SK-N-SH (cell line): ENCODE measurements around the gene LIX1L. TPM values are rescaled to one million over a fixed set of nuclear protein-coding genes. Genes with fewer than 3 reads are reported as not detected.

Source experiments
- CTCF ChIA-PET: fragments of 300-600, 350-600 bp; formaldehyde crosslinking; extraction: SDS; loops from one replicate; lab custom pipeline; 2021; lab: Yijun Ruan, JAX
- POLR2A ChIA-PET: fragments of 350-600 bp; sonication (Branson Sonifier 250); formaldehyde crosslinking; extraction: SDS; loops from one replicate; lab custom pipeline; 2020; ENCODE audit warnings: antibody characterized with exemption, inconsistent platforms; lab: Yijun Ruan, JAX
- DNase-seq: peaks from one replicate; pipeline ENCODE4 v3.0.0; 2012
- H2AFZ ChIP-seq: fragments of 200-600 bp; sonication (generic); 2 replicates; pipeline ENCODE4 v1.8.1; 2016; ENCODE audit warnings: antibody characterized with exemption, mild to moderate bottlenecking, low read depth
- H3F3A ChIP-seq: fragments of 200-600 bp; sonication (generic); replicated peaks from 2 replicates; pipeline ENCODE3; 2016; ENCODE audit warnings: antibody characterized with exemption, mild to moderate bottlenecking; ENCODE audit not compliant: insufficient read depth
- H3K27ac ChIP-seq, 2 experiments: fragments of 200-500 bp in 1 of 2; fragments of 200-600 bp in 1 of 2; sonication (Bioruptor generic) in 1 of 2; sonication (generic), shearing (Covaris generic) in 1 of 2; 2 replicates each; pipeline versions ENCODE4 v1.5.1 to v1.6.1; 2014 to 2016; ENCODE audit warnings: low read depth in 2 of 2, inconsistent platforms in 1 of 2, low read length in 1 of 2, mild to moderate bottlenecking in 1 of 2, mixed read lengths in 1 of 2
- H3K27me3 ChIP-seq: fragments of 200-600 bp; sonication (generic), shearing (Covaris generic); 2 replicates; pipeline ENCODE4 v1.6.1; 2016; ENCODE audit warnings: mixed run types; ENCODE audit not compliant: insufficient read depth
- H3K36me3 ChIP-seq, 2 experiments: fragments of 200-500 bp in 1 of 2; fragments of 200-600 bp in 1 of 2; sonication (Bioruptor generic) in 1 of 2; sonication (generic) in 1 of 2; replicated peaks in 1 of 2; 2 replicates each; pipeline versions ENCODE3 to v1.5.1; 2014 to 2016; ENCODE audit warnings: low read length in 1 of 2, mild to moderate bottlenecking in 1 of 2; ENCODE audit not compliant: insufficient read depth in 2 of 2, control insufficient read depth in 1 of 2
- H3K4me1 ChIP-seq, 2 experiments: fragments of 200-500 bp in 1 of 2; fragments of 200-600 bp in 1 of 2; sonication (Bioruptor generic) in 1 of 2; sonication (generic), shearing (Covaris generic) in 1 of 2; 2 replicates each; pipeline versions ENCODE4 v1.5.1 to v1.6.1; 2014 to 2016; ENCODE audit warnings: low read depth in 1 of 2, low read length in 1 of 2, mixed run types in 1 of 2; ENCODE audit not compliant: insufficient read depth in 2 of 2, control insufficient read depth in 1 of 2
- H3K4me2 ChIP-seq: fragments of 200-600 bp; sonication (generic), shearing (Covaris generic); 2 replicates; pipeline ENCODE4 v1.6.1; 2017; ENCODE audit warnings: mixed run types
- H3K4me3 ChIP-seq, 2 experiments: fragments of 200-500 bp in 1 of 2; fragments of 200-600 bp in 1 of 2; sonication (Bioruptor generic) in 1 of 2; sonication (generic), shearing (Covaris generic) in 1 of 2; 2 replicates each; pipeline versions ENCODE4 v1.5.1 to v1.8.1; 2014 to 2016; ENCODE audit warnings: low read depth in 2 of 2, inconsistent platforms in 1 of 2, low read length in 1 of 2, mild to moderate bottlenecking in 1 of 2, mixed read lengths in 1 of 2, moderate library complexity in 1 of 2
- H3K79me2 ChIP-seq: fragments of 200-600 bp; sonication (generic); 2 replicates; pipeline ENCODE4 v1.8.1; 2017; ENCODE audit warnings: mild to moderate bottlenecking; ENCODE audit not compliant: insufficient read depth
- H3K9ac ChIP-seq: fragments of 200-600 bp; sonication (generic); 2 replicates; pipeline ENCODE4 v1.6.1; 2017; ENCODE audit warnings: mixed run types
- H3K9me2 ChIP-seq: fragments of 200-600 bp; sonication (generic); 2 replicates; pipeline ENCODE4 v1.6.1; 2017; ENCODE audit warnings: mixed run types
- H3K9me3 ChIP-seq: fragments of 200-600 bp; sonication (generic); 2 replicates; pipeline ENCODE4 v1.6.1; 2017; ENCODE audit warnings: mixed run types, mild to moderate bottlenecking, moderate library complexity
- H4K20me1 ChIP-seq: fragments of 200-600 bp; sonication (generic); 2 replicates; pipeline ENCODE4 v1.6.1; 2017; ENCODE audit warnings: mild to moderate bottlenecking, mixed run types; ENCODE audit not compliant: insufficient read depth
- CHD2 ChIP-seq: fragments of 150-350 bp; IDR thresholded peaks from 2 replicates; pipeline ENCODE4 v1.6.1; 2018; ENCODE audit warnings: low read length; ENCODE audit not compliant: partially characterized antibody
- ELF1 ChIP-seq: IDR thresholded peaks from 2 replicates; pipeline ENCODE4 v1.4.0; 2012
- MXI1 ChIP-seq: IDR thresholded peaks from 2 replicates; pipeline ENCODE4 v1.6.1; 2012; ENCODE audit warnings: mild to moderate bottlenecking, low read depth, low read length, improper control_type of control experiment
- POLR2AphosphoS5 ChIP-seq: IDR thresholded peaks from 2 replicates; pipeline ENCODE4 v1.6.1; 2012; ENCODE audit warnings: low read depth, low read length
- SIN3A ChIP-seq: IDR thresholded peaks from 2 replicates; pipeline ENCODE4 v1.6.1; 2012; ENCODE audit warnings: low read depth, mild to moderate bottlenecking, low read length, moderate library complexity, borderline replicate concordance
- SMC3 ChIP-seq: IDR thresholded peaks from 2 replicates; pipeline ENCODE4 v1.6.1; 2012; ENCODE audit warnings: low read depth, low read length, improper control_type of control experiment
- TEAD4 ChIP-seq: IDR thresholded peaks from 2 replicates; pipeline ENCODE4 v1.4.0; 2012; ENCODE audit warnings: mild to moderate bottlenecking, borderline replicate concordance; ENCODE audit not compliant: insufficient read depth
- YY1 ChIP-seq: IDR thresholded peaks from 2 replicates; pipeline ENCODE4 v1.4.0; 2012; ENCODE audit warnings: low read depth, mild to moderate bottlenecking
- WGBS: methylation state at CpG from one replicate; pipeline ENCODE4 v1.1.6; 2017; ENCODE audit warnings: low lambda C conversion rate; 5-methylcytosine and 5-hydroxymethylcytosine counted together
- polyA plus RNA-seq, 3 experiments: library from polyadenylated mRNA; depleted of rRNA; stranded (reverse); fragments of >200 nt; gene quantifications; 2 replicates each; pipeline ENCODE4 v1.2.3, GENCODE V29; 2012
- TF ChIP-seq, protein P1 (sequence below): IDR thresholded peaks from 2 replicates; pipeline ENCODE4 v1.4.0; 2012; ENCODE audit warnings: low read depth, borderline replicate concordance
- TF ChIP-seq, protein P2 (sequence below): IDR thresholded peaks from 2 replicates; pipeline ENCODE4 v1.4.0; 2012; ENCODE audit warnings: low read depth
- TF ChIP-seq, protein P3 (sequence below): IDR thresholded peaks from 2 replicates; pipeline ENCODE4 v1.6.1; 2012; ENCODE audit warnings: mild to moderate bottlenecking, low read depth, low read length, moderate library complexity

Gene LIX1L
- polyA plus RNA-seq, 1 of the 3 experiments (the other 2 are of a cell fraction) = 39.1 TPM

DNA sequence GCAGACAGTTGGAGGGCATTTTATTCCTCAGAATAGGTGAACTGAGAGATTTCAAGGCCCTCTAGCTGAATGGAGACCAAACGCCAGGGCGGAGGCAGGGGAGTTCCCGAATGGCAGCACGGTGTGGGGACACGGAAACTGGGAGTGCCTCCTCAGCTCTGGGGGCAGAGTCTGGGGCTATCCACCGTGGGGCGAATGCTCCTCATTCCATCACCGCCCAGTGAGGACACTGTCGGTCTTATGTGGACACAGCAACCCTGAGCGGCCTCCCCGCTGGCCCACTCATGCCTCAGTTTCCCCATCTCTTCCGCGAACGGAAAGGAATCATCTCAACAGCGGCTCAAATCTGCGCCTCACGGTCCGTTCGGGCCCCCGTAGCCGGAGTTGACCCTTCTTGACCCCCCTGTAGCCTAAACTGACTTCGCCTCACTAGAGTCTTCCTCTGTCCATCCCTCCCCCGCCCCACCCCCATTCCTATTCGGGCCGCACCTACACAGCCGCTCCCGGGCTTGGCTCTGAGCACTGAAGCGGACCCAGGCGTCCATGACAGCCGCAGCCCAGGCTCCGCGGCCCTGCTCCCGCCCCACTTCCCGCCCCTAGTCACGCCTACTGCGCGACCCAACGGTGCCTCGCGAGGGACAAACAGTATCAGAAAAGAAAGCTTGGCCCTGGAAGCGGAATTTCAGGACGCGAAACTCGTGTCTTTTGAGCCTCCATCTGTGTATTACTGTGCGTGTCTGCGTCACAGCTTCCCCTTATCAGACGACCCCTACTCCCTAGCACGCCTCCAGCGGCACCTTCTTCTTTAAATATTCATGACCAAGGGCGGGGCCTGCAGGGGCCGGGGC is 39.4 kb downstream of the LIX1L start, which contains the start of gene PEX11B:
Gene PEX11B (minus strand): TSS at position 574 of the 848 bp plus-strand sequence. CDS start 29 bp downstream, at position 545.
- H3K27ac ChIP-seq = peak within 1 kb of the TSS; percentile 85 to 95
- H3K4me3 ChIP-seq = peak within 1 kb of the TSS; percentile 83 to 86
- no peaks in the 10 kb centered on the region for H3K9me3 ChIP-seq
- 3% methylated on average over 38 of the region's 51 CpGs for WGBS
- H4K20me1 ChIP-seq = no peaks in the 10 kb centered on the region
- CTCF ChIA-PET = interaction anchor here (0.6 to 16.4 kb wide), 8 partner anchors 8 to 73 kb away, joined by 3 to 281 read pairs (median 5); partner anchors contain the start of genes ITGA10, LIX1L, NUDT17 and RBM8A
- H3K4me1 ChIP-seq = peaks cover 0 to 18% of the 10 kb centered on the region in 2 experiments; a peak in 2 of 4 replicates
- peaks cover 19% of the 10 kb centered on the region for H3K79me2 ChIP-seq
- H3K9ac ChIP-seq = peak within 1 kb of the TSS; percentile 80
- H3K4me2 ChIP-seq = peak within 1 kb of the TSS; percentile 91
- H2AFZ ChIP-seq = peak within 1 kb of the TSS; percentile 86
- peaks cover 30% of the 10 kb centered on the region for H3F3A ChIP-seq
- DNase-seq = peak; percentile 90
- no peaks in the 10 kb centered on the region for H3K27me3 ChIP-seq
- POLR2A ChIA-PET = interaction anchor here (1.0 to 2.3 kb wide), 3 partner anchors 10 to 46 kb away, joined by 7 to 19 read pairs (median 10); partner anchors contain the start of genes ANKRD34A, LIX1L, POLR3GL and RBM8A
- H3K36me3 ChIP-seq = peaks cover 24 to 33% of the 10 kb centered on the region in 2 experiments
- TF ChIP-seq CHD2 (peak; percentile 92), MXI1 (peak; percentile 77; the same call in 1 of the 2 replicates), SIN3A (peak; percentile 75; the same call in 1 of the 2 replicates), ELF1 (peak; percentile 65), POLR2AphosphoS5 (peak; percentile 33; the same call in 1 of the 2 replicates), SMC3 (no peak), YY1 (peak; percentile 84), TEAD4 (no peak)
- TF ChIP-seq, protein P1, sequence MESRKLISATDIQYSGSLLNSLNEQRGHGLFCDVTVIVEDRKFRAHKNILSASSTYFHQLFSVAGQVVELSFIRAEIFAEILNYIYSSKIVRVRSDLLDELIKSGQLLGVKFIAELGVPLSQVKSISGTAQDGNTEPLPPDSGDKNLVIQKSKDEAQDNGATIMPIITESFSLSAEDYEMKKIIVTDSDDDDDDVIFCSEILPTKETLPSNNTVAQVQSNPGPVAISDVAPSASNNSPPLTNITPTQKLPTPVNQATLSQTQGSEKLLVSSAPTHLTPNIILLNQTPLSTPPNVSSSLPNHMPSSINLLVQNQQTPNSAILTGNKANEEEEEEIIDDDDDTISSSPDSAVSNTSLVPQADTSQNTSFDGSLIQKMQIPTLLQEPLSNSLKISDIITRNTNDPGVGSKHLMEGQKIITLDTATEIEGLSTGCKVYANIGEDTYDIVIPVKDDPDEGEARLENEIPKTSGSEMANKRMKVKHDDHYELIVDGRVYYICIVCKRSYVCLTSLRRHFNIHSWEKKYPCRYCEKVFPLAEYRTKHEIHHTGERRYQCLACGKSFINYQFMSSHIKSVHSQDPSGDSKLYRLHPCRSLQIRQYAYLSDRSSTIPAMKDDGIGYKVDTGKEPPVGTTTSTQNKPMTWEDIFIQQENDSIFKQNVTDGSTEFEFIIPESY = peak; percentile 84; the same call in 1 of the 2 replicates
- TF ChIP-seq, protein P2, sequence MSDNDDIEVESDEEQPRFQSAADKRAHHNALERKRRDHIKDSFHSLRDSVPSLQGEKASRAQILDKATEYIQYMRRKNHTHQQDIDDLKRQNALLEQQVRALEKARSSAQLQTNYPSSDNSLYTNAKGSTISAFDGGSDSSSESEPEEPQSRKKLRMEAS = peak; percentile 73
- TF ChIP-seq, protein P3, sequence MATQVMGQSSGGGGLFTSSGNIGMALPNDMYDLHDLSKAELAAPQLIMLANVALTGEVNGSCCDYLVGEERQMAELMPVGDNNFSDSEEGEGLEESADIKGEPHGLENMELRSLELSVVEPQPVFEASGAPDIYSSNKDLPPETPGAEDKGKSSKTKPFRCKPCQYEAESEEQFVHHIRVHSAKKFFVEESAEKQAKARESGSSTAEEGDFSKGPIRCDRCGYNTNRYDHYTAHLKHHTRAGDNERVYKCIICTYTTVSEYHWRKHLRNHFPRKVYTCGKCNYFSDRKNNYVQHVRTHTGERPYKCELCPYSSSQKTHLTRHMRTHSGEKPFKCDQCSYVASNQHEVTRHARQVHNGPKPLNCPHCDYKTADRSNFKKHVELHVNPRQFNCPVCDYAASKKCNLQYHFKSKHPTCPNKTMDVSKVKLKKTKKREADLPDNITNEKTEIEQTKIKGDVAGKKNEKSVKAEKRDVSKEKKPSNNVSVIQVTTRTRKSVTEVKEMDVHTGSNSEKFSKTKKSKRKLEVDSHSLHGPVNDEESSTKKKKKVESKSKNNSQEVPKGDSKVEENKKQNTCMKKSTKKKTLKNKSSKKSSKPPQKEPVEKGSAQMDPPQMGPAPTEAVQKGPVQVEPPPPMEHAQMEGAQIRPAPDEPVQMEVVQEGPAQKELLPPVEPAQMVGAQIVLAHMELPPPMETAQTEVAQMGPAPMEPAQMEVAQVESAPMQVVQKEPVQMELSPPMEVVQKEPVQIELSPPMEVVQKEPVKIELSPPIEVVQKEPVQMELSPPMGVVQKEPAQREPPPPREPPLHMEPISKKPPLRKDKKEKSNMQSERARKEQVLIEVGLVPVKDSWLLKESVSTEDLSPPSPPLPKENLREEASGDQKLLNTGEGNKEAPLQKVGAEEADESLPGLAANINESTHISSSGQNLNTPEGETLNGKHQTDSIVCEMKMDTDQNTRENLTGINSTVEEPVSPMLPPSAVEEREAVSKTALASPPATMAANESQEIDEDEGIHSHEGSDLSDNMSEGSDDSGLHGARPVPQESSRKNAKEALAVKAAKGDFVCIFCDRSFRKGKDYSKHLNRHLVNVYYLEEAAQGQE = no peak
- H3K9me2 ChIP-seq = no peaks in the 10 kb centered on the region
